ENCODE measurements around the gene LRIG1.

The LRIG1 gene

GRCh38 chr3:66504850-66505641 lies 4.2 kb upstream of the LRIG1 start:
- DNase-seq: no peak

GRCh38 chr3:66502981-66503380 lies 2.2 kb upstream of the LRIG1 start:
- DNase-seq: no peak

- DNase-seq: no peak
Measured at GRCh38 chr3:66502245-66502874, 1.5 kb upstream of the LRIG1 start.

GRCh38 chr3:66501483-66502244 lies 842 bp upstream of the LRIG1 start:
- DNase-seq: no peak

- no peak for DNase-seq
Measured at GRCh38 chr3:66499881-66500575, 794 bp downstream of the LRIG1 start.

- no peak for DNase-seq
Measured at GRCh38 chr3:66498687-66499621, 1.9 kb downstream of the LRIG1 start.

- DNase-seq: no peak
Measured at GRCh38 chr3:66497985-66498671, 2.7 kb downstream of the LRIG1 start.

- no peak for DNase-seq
Measured at GRCh38 chr3:66497288-66497984, 3.4 kb downstream of the LRIG1 start.

- DNase-seq: no peak
Measured at GRCh38 chr3:66496746-66497145, 4.1 kb downstream of the LRIG1 start.

- no peak for DNase-seq
Measured at GRCh38 chr3:66496301-66496700, 4.5 kb downstream of the LRIG1 start.

- no peak for DNase-seq
Measured at GRCh38 chr3:66495668-66496045, 5.2 kb downstream of the LRIG1 start.

GRCh38 chr3:66494959-66495667 lies 5.7 kb downstream of the LRIG1 start:
- DNase-seq: no peak

- no peak for DNase-seq
Measured at GRCh38 chr3:66493458-66494099, 7.2 kb downstream of the LRIG1 start.

- no peak for DNase-seq
Measured at GRCh38 chr3:66492672-66493071, 8.2 kb downstream of the LRIG1 start.

- DNase-seq: no peak
Measured at GRCh38 chr3:66492071-66492470, 8.8 kb downstream of the LRIG1 start.

- DNase-seq: no peak
Measured at GRCh38 chr3:66490984-66491383, 9.8 kb downstream of the LRIG1 start.

- DNase-seq: peak; percentile 9 to 33
Measured at GRCh38 chr3:66490214-66490613, 10.6 kb downstream of the LRIG1 start.

GRCh38 chr3:66489581-66489980 lies 11.2 kb downstream of the LRIG1 start:
- no peak for DNase-seq

GRCh38 chr3:66489115-66489514 lies 11.7 kb downstream of the LRIG1 start:
- no peak for DNase-seq

- no peak for DNase-seq
Measured at GRCh38 chr3:66488492-66488891, 12.3 kb downstream of the LRIG1 start.
